Mesothelial cell of epicardium (in vitro differentiated cells): ENCODE measurements around the gene GPHA2. TPM values are rescaled to one million over a fixed set of nuclear protein-coding genes. Genes with fewer than 3 reads are reported as not detected.

ENCODE experiments used
- DNase-seq, 2 experiments: peaks; one replicate each; pipeline ENCODE4 v3.0.0; 2021; ENCODE audit warnings: low spot score in 2 of 2; ENCODE audit not compliant: unreplicated experiment in 2 of 2
- H3K27ac Mint-ChIP-seq: 2 replicates; pipeline ENCODE4 v1.8.0; 2021; ENCODE audit warnings: mixed read lengths
- H3K27me3 Mint-ChIP-seq: 2 replicates; pipeline ENCODE4 v1.8.0; 2021; ENCODE audit warnings: low read depth, mixed read lengths
- H3K36me3 Mint-ChIP-seq: 2 replicates; pipeline ENCODE4 v1.8.0; 2021; ENCODE audit warnings: mixed read lengths
- H3K4me1 Mint-ChIP-seq: 2 replicates; pipeline ENCODE4 v1.8.0; 2021; ENCODE audit warnings: mixed read lengths
- H3K4me3 Mint-ChIP-seq: 2 replicates; pipeline ENCODE4 v1.8.0; 2021; ENCODE audit warnings: mild to moderate bottlenecking, moderate library complexity, mixed read lengths
- H3K9me3 Mint-ChIP-seq: 2 replicates; pipeline ENCODE4 v1.8.0; 2021; ENCODE audit warnings: mixed read lengths
- CTCF ChIP-seq: fragments of 200-600 bp; sonication (generic); IDR thresholded peaks from one replicate; pipeline ENCODE4 v1.5.0; 2021; ENCODE audit warnings: antibody characterized with exemption; ENCODE audit not compliant: unreplicated experiment
- total RNA-seq: library from RNA; stranded (reverse); gene quantifications from 3 replicates; pipeline ENCODE4 v1.2.1, GENCODE V29; 2021

The GPHA2 gene
- total RNA-seq, 1 donor from 2014 or later = not detected

GRCh38 chr11:64916775-64917662 is 18.7 kb downstream of the GPHA2 start, which contains the start of gene ATG2A:
Gene ATG2A (minus strand): TSS chr11:64917209. CDS start chr11:64917135, 74 bp downstream.
- DNase-seq = peak; percentile 96 to 97
- peak within 1 kb of the TSS; percentile 97 for H3K27ac Mint-ChIP-seq
- peaks cover 22% of the 10 kb centered on the region for H3K4me1 Mint-ChIP-seq
- TF ChIP-seq CTCF = no peak
- no peaks in the 10 kb centered on the region for H3K9me3 Mint-ChIP-seq
- H3K27me3 Mint-ChIP-seq = no peaks in the 10 kb centered on the region
- H3K36me3 Mint-ChIP-seq = peaks cover 5% of the 10 kb centered on the region
- peak within 1 kb of the TSS; percentile 91 for H3K4me3 Mint-ChIP-seq

- peak overlapping the region; percentile 91 for H3K4me3 Mint-ChIP-seq
- TF ChIP-seq CTCF = no peak
These were observed 19.5 kb downstream of the GPHA2 start for GRCh38 chr11:64916040-64916774.

GRCh38 chr11:64915376-64915887 is 20.3 kb downstream of the GPHA2 start:
- no peak for DNase-seq
- H3K36me3 Mint-ChIP-seq = peaks cover 14% of the 10 kb centered on the region
- H3K27ac Mint-ChIP-seq = peak overlapping the region; percentile 97
- H3K4me3 Mint-ChIP-seq = peak overlapping the region; percentile 91
- no peaks in the 10 kb centered on the region for H3K27me3 Mint-ChIP-seq
- no peaks in the 10 kb centered on the region for H3K9me3 Mint-ChIP-seq
- peaks cover 22% of the 10 kb centered on the region for H3K4me1 Mint-ChIP-seq
- no peak for TF ChIP-seq CTCF

More at GRCh38 chr11:64916040-64916774, 19.5 kb downstream of the GPHA2 start:
- Mint-ChIP-seq H3K27ac (peak overlapping the region; percentile 97), H3K36me3 (peaks cover 10% of the 10 kb centered on the region), H3K27me3 (no peaks in the 10 kb centered on the region), H3K4me1 (peaks cover 22% of the 10 kb centered on the region), H3K9me3 (no peaks in the 10 kb centered on the region)
- no peak for DNase-seq

- H3K36me3 Mint-ChIP-seq = peaks cover 14% of the 10 kb centered on the region
- H3K4me3 Mint-ChIP-seq = no peak overlapping the region
- no peaks in the 10 kb centered on the region for H3K27me3 Mint-ChIP-seq
These were observed 21.6 kb downstream of the GPHA2 start for GRCh38 chr11:64914123-64914522.

More at GRCh38 chr11:64914123-64914522, 21.6 kb downstream of the GPHA2 start:
- no peak overlapping the region for H3K27ac Mint-ChIP-seq
- no peak for DNase-seq
- TF ChIP-seq CTCF = no peak
- peaks cover 22% of the 10 kb centered on the region for H3K4me1 Mint-ChIP-seq
- no peaks in the 10 kb centered on the region for H3K9me3 Mint-ChIP-seq
